Lung (tissue), 12 donors: ENCODE results near the gene CLCN2. TPM values are rescaled to one million over a fixed set of nuclear protein-coding genes. Genes with fewer than 3 reads are reported as not detected.

Experiments
- ATAC-seq: fragments of 200-7000 bp; cut with Tn5 transposase; one replicate; pipeline ENCODE4 v1.9.1; 2020; ENCODE audit warnings: moderate number of reproducible peaks; ENCODE audit not compliant: insufficient read depth, low FRiP score
- DNase-seq, 3 donors: peaks; one replicate each; pipeline ENCODE4 v3.0.0-alpha.2; 2013 to 2017
- H3K27ac ChIP-seq, 2 donors: one replicate each; pipeline ENCODE4 v1.5.1; 2013; ENCODE audit warnings: mild to moderate bottlenecking in 2 of 2, moderate library complexity in 2 of 2, control low read depth in 1 of 2, inconsistent platforms in 1 of 2, low read depth in 1 of 2, low read length in 1 of 2
- H3K27me3 ChIP-seq, 3 donors: one replicate each; pipeline ENCODE4 v1.5.1; 2013; ENCODE audit warnings: low read length in 2 of 3; ENCODE audit not compliant: control insufficient read depth in 3 of 3, insufficient read depth in 3 of 3
- H3K36me3 ChIP-seq, 4 donors: one replicate each; pipeline ENCODE4 v1.5.1; 2013; ENCODE audit warnings: low read length in 4 of 4, mild to moderate bottlenecking in 1 of 4, moderate library complexity in 1 of 4; ENCODE audit not compliant: control insufficient read depth in 4 of 4, insufficient read depth in 4 of 4
- H3K4me1 ChIP-seq, 5 donors: one replicate each; pipeline ENCODE4 v1.5.1; 2013; ENCODE audit warnings: low read length in 5 of 5, mild to moderate bottlenecking in 2 of 5, moderate library complexity in 1 of 5; ENCODE audit not compliant: control insufficient read depth in 5 of 5, insufficient read depth in 5 of 5
- H3K4me3 ChIP-seq: one replicate; pipeline ENCODE4 v1.5.1; 2013; ENCODE audit warnings: mild to moderate bottlenecking, control low read depth, moderate library complexity
- H3K9ac ChIP-seq, 2 donors: one replicate each; pipeline ENCODE4 v1.5.1; 2013; ENCODE audit warnings: low read length in 2 of 2, control low read depth in 1 of 2; ENCODE audit not compliant: insufficient read depth in 1 of 2
- H3K9me3 ChIP-seq, 4 donors: one replicate each; pipeline ENCODE4 v1.5.1; 2013; ENCODE audit warnings: low read length in 3 of 4, mild to moderate bottlenecking in 1 of 4, moderate library complexity in 1 of 4; ENCODE audit not compliant: control insufficient read depth in 4 of 4, insufficient read depth in 3 of 4
- CTCF ChIP-seq: IDR thresholded peaks from 2 replicates; pipeline ENCODE4 v1.5.1; 2012; ENCODE audit warnings: mild to moderate bottlenecking; ENCODE audit errors: control extremely low read depth, extremely low read depth
- WGBS, 2 donors: extraction: QIAGEN DNeasy Blood & Tissue Kit; methylation state at CpG; one replicate each; pipeline ENCODE4 v1.1.7; 2013; 5-methylcytosine and 5-hydroxymethylcytosine counted together
- polyA plus RNA-seq, 2 donors: library from polyadenylated mRNA; stranded (reverse); fragments of 200-250 nt; gene quantifications; one replicate each; pipeline ENCODE4 v1.2.1, GENCODE V29; 2013
- total RNA-seq, 2 donors: library from RNA; depleted of rRNA in 1 of 2; stranded (reverse); fragments of >200 nt in 1 of 2; gene quantifications; one replicate each; pipeline ENCODE4 v1.2.1, GENCODE V29; 2014 to 2021
- donor health status: control.
- donor health status: control.
- donor health status: Bipolar disorder and iron deficiency.
- donor health status: healthy.
- donor health status: DM: yes; HTN: yes; CAD: no.

Gene CLCN2
- total and polyA plus RNA-seq, 4 donors, result 2.7 to 8.7 (median 5.4) TPM

- Histone ChIP-seq H3K4me3 (peak overlapping the region; percentile 94), H3K9me3 (no peaks in the 10 kb centered on the region), H3K9ac (peak overlapping the region; percentile 63 to 65), H3K27ac (peak overlapping the region; percentile 98 to 99), H3K4me1 (peaks cover 3 to 30% (median 22%) of the 10 kb centered on the region in 5 donors), H3K36me3 (peaks cover 0 to 22% (median 3%) of the 10 kb centered on the region in 4 donors), H3K27me3 (no peaks in the 10 kb centered on the region)
- ATAC-seq (no peak), DNase-seq (no peak)
- no peak for TF ChIP-seq CTCF
- 10 to 13% methylated on average over 6 of the region's 6 CpGs for WGBS, 2 donors
These were observed 45.9 kb downstream of the CLCN2 start for GRCh38 chr3:184315543-184315867.

- no peaks in the 10 kb centered on the region for H3K9me3 ChIP-seq
- peak overlapping the region; percentile 98 to 99 for H3K27ac ChIP-seq
- H3K9ac ChIP-seq, result peak overlapping the region; percentile 63 to 65
- no peaks in the 10 kb centered on the region for H3K27me3 ChIP-seq
- no peak for TF ChIP-seq CTCF
- DNase-seq (peak; percentile 82 to 90 (median 86)), ATAC-seq (peak; percentile 68)
- peaks cover 0 to 18% (median 2%) of the 10 kb centered on the region in 4 donors for H3K36me3 ChIP-seq
- peak overlapping the region; percentile 94 for H3K4me3 ChIP-seq
- peaks cover 3 to 30% (median 22%) of the 10 kb centered on the region in 5 donors for H3K4me1 ChIP-seq
- 1% methylated on average over 44 to 88 of the region's 89 CpGs for WGBS, 2 donors
These were observed 46.5 kb downstream of the CLCN2 start for GRCh38 chr3:184314700-184315542.

- WGBS, 2 donors, result 0% methylated on average over 40 of the region's 40 CpGs
These were observed 47.1 kb downstream of the CLCN2 start, which contains the start of gene EIF4G1 for GRCh38 chr3:184314363-184314699. Gene EIF4G1, plus strand, starts transcription at chr3:184314606. Its CDS starts 1,191 bp downstream, at chr3:184315797.

More at GRCh38 chr3:184314363-184314699, 47.1 kb downstream of the CLCN2 start, which contains the start of gene EIF4G1:
- TF ChIP-seq CTCF, result no peak
- peaks cover 0 to 26% (median 17%) of the 10 kb centered on the region in 5 donors for H3K4me1 ChIP-seq
- peak within 1 kb of the TSS; percentile 98 to 99 for H3K27ac ChIP-seq
- H3K36me3 ChIP-seq, result peaks cover 0 to 18% (median 2%) of the 10 kb centered on the region in 4 donors
- H3K9ac ChIP-seq, result peak within 1 kb of the TSS; percentile 63 to 65
- H3K4me3 ChIP-seq, result peak within 1 kb of the TSS; percentile 94
- H3K9me3 ChIP-seq, result no peaks in the 10 kb centered on the region
- DNase-seq, result peak; percentile 92 to 98 (median 95)
- no peaks in the 10 kb centered on the region for H3K27me3 ChIP-seq
- ATAC-seq, result peak; percentile 88
